Measurements from ENCODE around the gene TPM3.

DNA sequence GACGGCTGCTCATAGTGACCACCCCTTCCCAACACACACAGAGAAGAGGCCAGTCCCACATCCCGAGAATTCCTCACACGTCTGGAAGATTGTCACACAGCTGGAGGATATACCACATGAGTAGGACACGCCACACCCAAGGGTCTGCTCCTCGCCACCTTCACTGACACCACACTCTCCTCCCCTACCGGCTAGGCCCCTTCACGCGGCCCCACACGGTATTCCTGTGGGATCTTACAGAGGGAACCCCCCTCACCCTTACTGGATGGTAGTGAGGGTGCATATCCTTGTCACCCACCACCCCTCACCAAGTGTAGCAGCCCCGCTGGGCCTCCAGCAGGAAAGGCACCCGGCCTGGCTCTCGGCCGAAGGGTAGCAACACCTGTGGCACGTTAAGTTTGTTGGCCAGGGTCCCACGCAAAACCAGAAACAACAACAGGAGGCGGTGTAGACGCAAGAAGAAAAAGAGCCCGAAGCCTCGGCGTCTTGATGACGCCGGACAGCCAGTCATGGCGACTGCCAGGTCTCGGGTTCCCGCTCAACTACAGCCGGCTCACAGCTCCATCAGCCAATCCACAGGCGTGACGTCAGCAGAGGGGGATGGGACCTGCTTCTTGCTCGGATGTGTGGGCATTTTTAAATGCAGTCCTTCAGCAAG lies 37.2 kb downstream of the TPM3 start, which contains the start of gene NUP210L:
- TF ChIP-seq, protein P1, sequence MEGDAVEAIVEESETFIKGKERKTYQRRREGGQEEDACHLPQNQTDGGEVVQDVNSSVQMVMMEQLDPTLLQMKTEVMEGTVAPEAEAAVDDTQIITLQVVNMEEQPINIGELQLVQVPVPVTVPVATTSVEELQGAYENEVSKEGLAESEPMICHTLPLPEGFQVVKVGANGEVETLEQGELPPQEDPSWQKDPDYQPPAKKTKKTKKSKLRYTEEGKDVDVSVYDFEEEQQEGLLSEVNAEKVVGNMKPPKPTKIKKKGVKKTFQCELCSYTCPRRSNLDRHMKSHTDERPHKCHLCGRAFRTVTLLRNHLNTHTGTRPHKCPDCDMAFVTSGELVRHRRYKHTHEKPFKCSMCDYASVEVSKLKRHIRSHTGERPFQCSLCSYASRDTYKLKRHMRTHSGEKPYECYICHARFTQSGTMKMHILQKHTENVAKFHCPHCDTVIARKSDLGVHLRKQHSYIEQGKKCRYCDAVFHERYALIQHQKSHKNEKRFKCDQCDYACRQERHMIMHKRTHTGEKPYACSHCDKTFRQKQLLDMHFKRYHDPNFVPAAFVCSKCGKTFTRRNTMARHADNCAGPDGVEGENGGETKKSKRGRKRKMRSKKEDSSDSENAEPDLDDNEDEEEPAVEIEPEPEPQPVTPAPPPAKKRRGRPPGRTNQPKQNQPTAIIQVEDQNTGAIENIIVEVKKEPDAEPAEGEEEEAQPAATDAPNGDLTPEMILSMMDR (IDR thresholded peaks at IDR 0.05), result no peak
- peak in 1 of 3 donors; percentile 22 for TF ChIP-seq POLR2A (IDR thresholded peaks at IDR 0.05)
